Spleen (tissue), 7 donors: ENCODE data around the gene OR52B4.

ENCODE experiments used
- CTCF ChIP-seq, 11 experiments: fragments of 200-600 bp in 7 of 11; fragments of 450-650 bp in 4 of 11; sonication (generic) in 4 of 11; IDR thresholded peaks in 8 of 11; conservative IDR thresholded peaks in 3 of 11; 1 replicate in 7 of 11; 2 replicates in 4 of 11; pipeline versions ENCODE4 v1.4.0 to v1.8.0; 2016 to 2021; ENCODE audit warnings: antibody characterized with exemption in 11 of 11, inconsistent platforms in 4 of 11, mild to moderate bottlenecking in 1 of 11
- POLR2A ChIP-seq, 3 donors: fragments of 450-650 bp; IDR thresholded peaks; one replicate each; pipeline ENCODE4 v1.5.1; 2017; ENCODE audit warnings: antibody characterized with exemption in 3 of 3, mild to moderate bottlenecking in 1 of 3
- donor health status: DM: no; HTN: no; CAD: no; lungs with moderate emphysema.
- donor health status: DM: no; HTN: no; CAD: no.
- donor health status: DM: no; HTN: no; CAD: no.

GRCh38 chr11:4388221-4388620 lies 20.0 kb upstream of the OR52B4 start:
- TF ChIP-seq POLR2A (IDR thresholded peaks at IDR 0.05), result no peak
- no peak for TF ChIP-seq CTCF (IDR thresholded peaks at IDR 0.05 in 8 of 11, conservative IDR thresholded peaks at IDR 0.05 in 3 of 11)
